KBM-7 (cell line): ENCODE data around the gene CYP51A1.

Experiments used
- DNase-seq: peaks from one replicate; pipeline ENCODE4 v3.0.0-alpha.2; 2015
- in situ Hi-C: fragments of 300-500 bp; cut with MboI; formaldehyde crosslinking; loops from 2 replicates; pipeline ENCODE4 v1.14.3; 2020; ENCODE audit warnings: low sequenced_read_pairs, low pct_unique_long_range_greater_than_20kb, mixed read lengths

The CYP51A1 gene

GRCh38 chr7:92064438-92065029 lies 69.7 kb downstream of the CYP51A1 start:
- in situ Hi-C loops, result no loop called here
- DNase-seq, result no peak
